ENCODE data around the gene ADRA2B.
A peak's percentile ranks its signal among the peaks of the same experiment; 100 is the strongest.

ADRA2B gene

GRCh38 chr2:96105152-96105915 is 11.0 kb downstream of the ADRA2B start:
- DNase-seq (ENCODE audit: low read depth), result no peak

- DNase-seq (ENCODE audit: low read depth), result no peak
Measured at GRCh38 chr2:96104487-96104861, 11.9 kb downstream of the ADRA2B start.

GRCh38 chr2:96103761-96104486 is 12.4 kb downstream of the ADRA2B start:
- no peak for DNase-seq (ENCODE audit: low read depth)

- DNase-seq (ENCODE audit: low read depth), result no peak
Measured at GRCh38 chr2:96103187-96103601, 13.2 kb downstream of the ADRA2B start.

DNA sequence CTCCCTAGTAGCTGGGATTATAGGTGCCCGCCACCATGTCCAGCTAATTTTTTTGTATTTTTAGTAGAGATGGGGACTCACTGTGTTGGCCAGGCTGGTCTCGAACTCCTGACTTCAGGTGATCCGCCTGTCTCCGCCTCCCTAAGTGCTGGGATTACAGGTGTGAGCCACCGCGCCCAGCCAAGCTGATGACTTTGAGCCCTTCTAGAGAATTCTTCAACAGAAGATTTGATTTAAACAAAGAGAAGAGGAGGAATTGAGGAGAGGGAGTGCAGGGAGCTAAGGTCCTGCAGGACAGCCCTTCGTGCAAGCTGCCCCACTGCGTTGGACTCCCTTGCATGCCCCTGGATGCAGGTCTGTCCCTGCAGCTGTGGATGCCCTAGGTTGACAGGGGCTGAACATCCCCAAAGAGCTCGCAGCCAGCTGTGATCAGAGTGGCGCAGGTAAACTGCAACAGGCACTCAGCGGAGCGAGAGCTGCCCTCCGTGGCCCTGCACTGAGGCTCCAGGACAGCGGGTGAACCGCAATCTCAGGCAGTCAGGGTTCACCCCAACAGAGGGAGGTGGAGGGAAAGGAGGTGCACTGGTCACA is 13.7 kb downstream of the ADRA2B start:
- no peak for DNase-seq (ENCODE audit: low read depth)

- no peak for DNase-seq (ENCODE audit: low read depth)
Measured at GRCh38 chr2:96100893-96101304, 15.5 kb downstream of the ADRA2B start.

DNA sequence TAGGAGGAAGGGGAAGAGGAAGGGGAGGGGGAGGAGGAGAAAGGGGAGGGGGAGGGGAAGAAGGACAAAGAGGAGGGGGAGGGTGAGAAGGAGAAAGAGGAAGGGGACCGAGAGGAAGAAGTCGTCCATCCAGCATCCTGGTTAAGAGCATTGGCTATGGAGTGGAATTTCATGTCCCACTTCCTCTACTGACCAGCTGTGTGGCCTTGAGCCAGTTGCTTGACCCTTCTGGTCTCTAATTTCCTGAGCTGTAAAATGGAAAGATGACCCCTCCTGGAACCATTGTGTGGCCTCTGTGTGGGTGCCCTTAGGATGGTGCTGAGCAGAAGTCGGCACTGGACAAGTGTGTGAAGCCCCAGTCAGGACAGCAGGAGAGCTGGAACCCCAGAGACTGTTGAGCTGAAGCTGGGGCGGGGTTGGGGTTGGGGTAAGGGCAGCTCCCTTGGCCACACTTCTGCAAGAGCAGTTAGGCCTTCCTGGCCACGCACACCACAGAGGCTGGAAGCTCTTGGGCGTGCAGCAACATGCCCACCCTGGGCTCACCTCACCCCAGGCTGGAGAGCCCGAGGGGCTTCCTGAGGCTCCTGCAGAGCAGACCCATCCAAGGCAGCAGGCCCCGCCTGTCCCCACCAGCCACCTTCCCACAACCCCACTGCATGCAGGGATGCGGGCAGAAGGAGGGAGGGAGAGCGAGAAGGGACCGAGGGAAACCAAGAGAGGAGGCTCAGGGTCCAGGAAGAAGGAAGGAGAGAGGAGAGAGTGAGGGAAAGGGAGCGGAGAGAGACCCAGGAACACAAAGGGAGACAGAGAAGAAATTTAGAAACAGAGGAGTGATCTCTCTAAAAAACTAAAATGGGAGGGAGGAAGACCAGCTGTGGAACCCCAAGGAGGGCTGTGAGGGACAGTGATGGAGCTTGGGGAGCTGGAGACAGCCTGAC is 16.2 kb downstream of the ADRA2B start:
- DNase-seq (ENCODE audit: low read depth), result no peak

DNA sequence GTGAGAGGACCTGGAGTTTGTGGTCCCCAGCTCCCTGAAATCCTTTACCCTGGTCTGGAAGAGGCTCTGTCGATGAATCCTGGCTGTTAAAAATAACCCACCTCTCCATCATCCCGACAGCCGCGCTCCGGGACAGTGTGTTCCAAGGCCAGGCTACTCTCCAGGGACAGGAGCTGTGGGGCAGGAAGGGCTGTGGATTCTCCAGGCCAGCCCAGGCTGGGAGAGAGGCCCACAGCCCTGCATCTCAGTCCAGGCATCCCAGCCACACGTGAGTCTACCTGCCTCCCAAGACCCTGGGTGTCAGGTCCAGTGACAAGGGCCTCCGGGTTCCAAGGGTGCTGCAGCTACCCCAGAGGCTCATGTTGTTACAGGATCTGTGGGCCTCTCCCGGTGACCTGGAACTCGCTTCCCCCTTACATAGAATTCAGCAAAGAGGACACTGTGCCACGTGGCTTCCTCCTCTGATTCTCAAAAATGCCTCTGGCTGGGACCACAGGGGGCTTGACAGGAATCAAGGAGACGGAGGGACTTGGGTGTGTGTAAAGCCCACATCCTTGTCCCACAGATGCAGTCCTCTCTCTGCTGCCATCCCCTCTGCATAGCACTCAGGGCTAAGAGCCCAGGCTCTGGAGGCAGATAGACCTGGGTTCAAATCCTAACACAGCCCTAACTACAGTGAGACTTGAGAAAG is 17.3 kb downstream of the ADRA2B start:
- DNase-seq (ENCODE audit: low read depth), result no peak

- no peak for DNase-seq (ENCODE audit: low read depth)
Measured at GRCh38 chr2:96097951-96098823, 18.2 kb downstream of the ADRA2B start.

DNA sequence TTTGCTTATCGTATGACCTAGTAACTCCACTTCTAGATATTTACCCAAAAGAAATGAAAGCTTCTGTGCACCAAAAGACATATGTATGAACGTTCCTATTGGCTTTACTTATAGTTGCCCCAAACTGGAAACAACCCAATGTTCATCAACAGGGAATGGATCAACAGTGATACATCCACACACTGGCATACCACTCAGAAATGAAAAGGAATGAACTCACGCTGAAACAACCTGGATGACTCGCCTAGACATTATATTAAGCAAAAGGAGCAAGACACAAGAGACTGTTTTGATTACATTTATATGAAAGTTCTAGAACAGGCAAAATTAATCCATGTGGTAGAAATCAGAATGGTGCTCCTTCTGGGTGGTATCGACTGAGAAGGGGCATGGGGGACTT is 18.9 kb downstream of the ADRA2B start:
- DNase-seq (ENCODE audit: low read depth), result no peak

DNA sequence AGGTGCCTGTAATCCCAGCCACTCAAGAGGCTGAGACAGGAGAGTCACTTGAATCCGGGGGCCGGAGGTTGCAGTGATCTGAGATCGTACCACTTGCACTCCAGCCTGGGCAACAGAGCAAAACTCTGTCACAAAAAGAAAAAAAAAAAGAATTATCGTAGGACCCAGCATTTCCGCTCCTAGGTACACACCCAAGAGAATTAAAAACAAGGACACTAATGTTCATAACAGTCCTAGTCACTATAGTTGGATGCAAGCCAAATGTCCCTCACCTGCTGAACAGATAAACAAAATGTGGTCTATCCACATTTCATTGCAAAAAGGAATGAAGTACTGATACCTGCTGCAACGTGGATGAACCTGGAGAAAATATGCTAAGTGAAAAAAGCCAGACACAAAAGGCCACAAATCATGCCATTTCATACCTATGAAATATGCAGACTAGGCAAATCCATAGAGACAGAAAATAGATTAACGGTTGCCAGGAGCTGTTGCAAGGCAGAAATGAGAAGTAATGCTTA is 21.2 kb downstream of the ADRA2B start:
- DNase-seq (ENCODE audit: low read depth), result no peak

DNA sequence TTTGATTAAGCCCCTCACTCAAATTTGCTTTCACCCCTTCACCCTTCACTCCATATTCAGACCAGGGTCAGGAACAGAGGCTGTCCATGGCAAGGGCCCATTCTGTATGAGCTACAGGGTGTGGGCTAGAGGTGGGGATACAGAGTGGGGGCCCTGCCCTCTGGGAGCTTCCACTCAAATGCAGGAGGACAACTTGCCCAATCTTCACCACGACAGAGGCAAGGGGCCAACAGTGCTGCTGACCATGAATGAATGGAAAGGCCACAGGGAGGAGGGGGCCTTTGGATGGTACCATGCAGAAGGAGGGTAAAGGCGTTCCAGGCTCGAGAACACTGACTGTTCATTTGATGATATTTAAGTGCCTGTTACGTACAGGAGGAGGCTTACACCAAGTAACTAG is 22.8 kb downstream of the ADRA2B start:
- DNase-seq (ENCODE audit: low read depth), result no peak

GRCh38 chr2:96092951-96093350 is 23.4 kb downstream of the ADRA2B start:
- DNase-seq (ENCODE audit: low read depth), result no peak

DNA sequence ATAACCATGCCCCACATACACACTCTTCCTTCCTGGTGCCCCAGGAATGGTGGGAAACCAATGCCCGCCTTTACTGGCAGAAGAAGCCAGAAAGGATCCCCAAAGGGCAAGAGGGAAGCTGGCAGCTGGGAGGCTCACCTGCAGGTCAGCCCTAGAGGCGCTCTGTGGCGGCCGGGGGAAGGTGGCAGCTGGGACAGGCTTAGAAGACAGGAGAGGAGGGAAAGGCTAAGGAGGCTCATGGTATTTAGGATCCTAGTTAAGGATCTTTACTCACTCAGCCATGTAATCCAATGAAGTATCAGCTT is 23.8 kb downstream of the ADRA2B start:
- DNase-seq (ENCODE audit: low read depth), result no peak

DNA sequence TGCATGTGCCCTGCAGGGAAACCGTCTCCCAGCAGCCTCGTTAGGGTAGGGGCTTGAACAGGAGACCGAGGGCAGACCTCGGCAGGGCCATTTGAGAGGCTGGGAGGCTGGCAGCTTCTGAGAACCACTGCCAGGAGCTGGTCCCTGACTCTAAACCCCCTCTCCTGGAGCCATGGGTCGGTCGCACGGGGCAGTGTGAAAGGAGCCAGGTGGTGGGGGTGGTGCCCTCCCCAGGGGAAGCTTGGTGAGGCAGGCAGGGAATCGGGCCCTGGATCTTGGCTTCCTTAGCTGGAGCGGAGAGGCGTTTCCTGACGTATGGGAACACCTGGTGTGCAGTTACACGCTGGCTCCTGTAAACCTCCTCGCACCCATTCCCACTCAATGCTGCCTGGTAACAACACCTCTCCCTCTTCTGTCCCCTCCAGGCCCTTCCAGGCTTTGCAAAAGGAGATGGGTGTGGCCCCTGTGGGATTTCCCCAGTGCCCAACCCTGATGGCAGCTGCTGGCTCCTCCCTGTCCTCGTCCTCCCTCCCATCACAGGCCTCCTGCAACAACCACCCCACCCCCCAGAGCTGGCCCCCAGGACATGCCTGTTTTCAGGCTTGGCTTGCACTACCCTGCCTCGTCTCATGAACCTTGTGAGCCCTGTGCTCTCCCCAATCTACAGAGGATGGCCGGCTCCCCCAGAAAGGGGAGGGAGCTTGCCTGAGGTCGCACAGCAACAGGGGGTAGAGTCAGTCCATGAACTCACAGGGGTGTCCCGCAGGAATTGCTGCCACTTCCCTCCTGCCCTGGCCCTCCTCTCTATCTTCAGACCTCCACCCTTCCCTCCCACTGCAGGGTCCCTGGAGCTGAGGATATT is 24.4 kb downstream of the ADRA2B start:
- DNase-seq (ENCODE audit: low read depth), result no peak

DNA sequence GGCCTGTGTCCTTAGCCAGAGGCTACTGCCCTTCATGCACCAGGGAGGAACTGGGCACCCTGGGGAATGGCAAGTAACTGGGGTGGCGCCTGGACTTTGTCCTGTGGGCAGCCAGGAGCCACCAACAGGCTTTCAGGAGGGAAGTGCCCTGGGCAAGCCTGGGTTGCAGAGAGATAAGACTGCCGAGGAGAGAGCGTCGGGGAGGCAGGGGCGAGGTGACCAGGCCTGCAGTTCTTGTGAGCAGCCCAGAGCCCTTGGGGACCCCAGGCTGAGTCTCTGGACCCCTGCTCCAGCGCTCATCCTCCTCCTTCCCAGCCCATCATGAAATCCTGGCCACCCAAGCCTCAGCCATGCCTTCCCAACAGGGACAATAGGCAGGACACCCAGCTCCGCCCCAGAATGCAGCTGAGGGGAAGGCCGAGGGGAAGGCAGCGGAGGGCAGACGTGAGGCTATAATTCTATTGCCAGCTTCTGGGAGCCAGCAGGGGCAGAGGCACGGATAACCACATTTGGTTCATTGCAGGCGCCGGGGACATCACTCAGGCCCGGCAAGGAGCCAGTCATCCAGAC is 25.1 kb downstream of the ADRA2B start:
- no peak for DNase-seq (ENCODE audit: low read depth)

- DNase-seq (ENCODE audit: low read depth), result peak; percentile 44
Measured at GRCh38 chr2:96090196-96090926, 26.0 kb downstream of the ADRA2B start.

Measured in iris pigment epithelial cell (primary cell).